Endothelial cell of umbilical vein (primary cell): Measurements from ENCODE around the gene FCF1. TPM values are rescaled to one million over a fixed set of nuclear protein-coding genes. Genes with fewer than 3 reads are reported as not detected.

Source experiments
- BruUV-seq: library from RNA; stranded (reverse); fragments of 400-500 nt; replicated peaks from 2 replicates; lab custom pipeline; 2021; lab: Mats Ljungman, UMichigan
- CTCF ChIA-PET: fragments of 300-600, 350-600 bp; sonication (Branson Sonifier 250); formaldehyde crosslinking; loops from one replicate; lab custom pipeline; 2021; ENCODE audit warnings: antibody characterized with exemption, inconsistent platforms; lab: Charles Lee
- POLR2A ChIA-PET: fragments of 300-600, 350-600 bp; sonication (Branson Sonifier 250); formaldehyde crosslinking; loops from one replicate; lab custom pipeline; 2021; ENCODE audit warnings: antibody characterized with exemption, inconsistent platforms; lab: Charles Lee
- DNase-seq: peaks from one replicate; pipeline ENCODE4 v3.0.0-alpha.2; 2011; ENCODE audit warnings: low read depth, low spot score
- FAIRE-seq: peaks from 2 replicates; lab custom pipeline; 2011; peaks lifted over from hg19 to GRCh38; lab: Jason Lieb, UNC
- H2AFZ ChIP-seq: 2 replicates; pipeline ENCODE4 v1.6.0; 2012; ENCODE audit warnings: low read depth, low read length, control low read depth, inconsistent platforms
- H3K27ac ChIP-seq: 2 replicates; pipeline ENCODE4 v1.5.1; 2011; ENCODE audit warnings: low read depth, mild to moderate bottlenecking, control low read depth, low read length, moderate library complexity; ENCODE audit not compliant: insufficient read depth
- H3K27me3 ChIP-seq, 2 experiments: 2 replicates each; pipeline versions ENCODE4 v1.6.0 to v1.6.1; 2011; ENCODE audit warnings: low read length in 2 of 2, mixed read lengths in 1 of 2; ENCODE audit not compliant: control insufficient read depth in 2 of 2, insufficient read depth in 2 of 2
- H3K36me3 ChIP-seq, 2 experiments: 2 replicates in 1 of 2; 3 replicates in 1 of 2; pipeline ENCODE4 v1.5.1; 2011; ENCODE audit warnings: low read length in 2 of 2, mild to moderate bottlenecking in 1 of 2, moderate library complexity in 1 of 2; ENCODE audit not compliant: control insufficient read depth in 2 of 2, insufficient read depth in 2 of 2; ENCODE audit errors: extremely low read depth in 1 of 2
- H3K4me1 ChIP-seq: 3 replicates; pipeline ENCODE4 v1.5.1; 2011; ENCODE audit warnings: mild to moderate bottlenecking, low read length; ENCODE audit not compliant: control insufficient read depth, insufficient read depth; ENCODE audit errors: extremely low read depth
- H3K4me2 ChIP-seq: 2 replicates; pipeline ENCODE4 v1.6.1; 2011; ENCODE audit warnings: low read length, control low read depth, mixed read lengths; ENCODE audit not compliant: insufficient read depth
- H3K4me3 ChIP-seq, 3 experiments: fragments of 200-600 bp in 1 of 3; sonication (generic), shearing (Covaris generic) in 1 of 3; replicated peaks in 1 of 3; 2 replicates each; pipeline ENCODE4 v1.5.1; 2011 to 2016; ENCODE audit warnings: control low read depth in 3 of 3, low read length in 3 of 3, mild to moderate bottlenecking in 2 of 3, inconsistent platforms in 1 of 3, low read depth in 1 of 3, moderate library complexity in 1 of 3; ENCODE audit not compliant: insufficient read depth in 1 of 3
- H3K79me2 ChIP-seq: 2 replicates; pipeline ENCODE4 v1.6.0; 2012; ENCODE audit warnings: low read length, inconsistent platforms; ENCODE audit not compliant: control insufficient read depth, insufficient read depth
- H3K9ac ChIP-seq: replicated peaks from 2 replicates; pipeline ENCODE3; 2011; ENCODE audit warnings: low read length, control low read depth; ENCODE audit not compliant: insufficient read depth; ENCODE audit errors: extremely low read depth
- H3K9me1 ChIP-seq: replicated peaks from 3 replicates; pipeline ENCODE4 v1.6.0; 2011; ENCODE audit warnings: mild to moderate bottlenecking, low read length; ENCODE audit not compliant: control insufficient read depth, insufficient read depth; ENCODE audit errors: extremely low read depth
- H3K9me3 ChIP-seq: replicated peaks from 2 replicates; pipeline ENCODE4 v1.5.1; 2012; ENCODE audit warnings: low read length, inconsistent platforms; ENCODE audit not compliant: control insufficient read depth, insufficient read depth
- H4K20me1 ChIP-seq: replicated peaks from 2 replicates; pipeline ENCODE3; 2011; ENCODE audit warnings: mild to moderate bottlenecking, low read length; ENCODE audit not compliant: control insufficient read depth, insufficient read depth; ENCODE audit errors: extremely low read depth
- EZH2 ChIP-seq: IDR thresholded peaks from 2 replicates; pipeline ENCODE4 v1.6.1; 2012; ENCODE audit warnings: borderline replicate concordance, low read depth, mild to moderate bottlenecking, moderate library complexity, low read length, inconsistent platforms; ENCODE audit not compliant: severe bottlenecking
- FOS ChIP-seq: IDR thresholded peaks from 2 replicates; pipeline ENCODE4 v1.6.1; 2011; ENCODE audit warnings: mild to moderate bottlenecking, low read length, moderate library complexity, borderline replicate concordance; ENCODE audit not compliant: insufficient read depth
- GATA2 ChIP-seq: IDR thresholded peaks from 2 replicates; pipeline ENCODE4 v1.7.0; 2011; ENCODE audit warnings: low read depth, mild to moderate bottlenecking, moderate library complexity, mixed read lengths, low read length; ENCODE audit not compliant: insufficient read length, insufficient read depth
- JUN ChIP-seq: IDR thresholded peaks from 2 replicates; pipeline ENCODE4 v1.6.1; 2011; ENCODE audit warnings: borderline replicate concordance, low read depth; ENCODE audit not compliant: insufficient read length, insufficient read depth
- MAX ChIP-seq: IDR thresholded peaks from 2 replicates; pipeline ENCODE4 v1.6.1; 2011; ENCODE audit not compliant: insufficient read depth, insufficient read length
- MYC ChIP-seq: IDR thresholded peaks from one replicate; pipeline ENCODE4 v1.6.1; 2011; ENCODE audit warnings: mild to moderate bottlenecking, low read depth, low read length
- POLR2A ChIP-seq: IDR thresholded peaks from 2 replicates; pipeline ENCODE4 v1.6.1; 2012; ENCODE audit warnings: low read depth, mild to moderate bottlenecking, control low read depth, low read length
- POLR2AphosphoS5 ChIP-seq: IDR thresholded peaks from 2 replicates; pipeline ENCODE4 v1.6.1; 2012; ENCODE audit warnings: low read depth, mild to moderate bottlenecking, control low read depth, low read length, moderate library complexity; ENCODE audit not compliant: insufficient read depth
- dilution Hi-C: fragments of 300-500 bp; cut with MboI; formaldehyde crosslinking; loops from one replicate; pipeline ENCODE4 v1.15.0; 2019; ENCODE audit warnings: low sequenced_read_pairs; ENCODE audit not compliant: extremely low pct_ligation_motif_present
- intact Hi-C: fragments of 100-400 bp; cut with micrococcal nuclease; formaldehyde crosslinking; loops from one replicate; pipeline ENCODE4 v1.10.0; 2022
- polyA plus RNA-seq, 4 experiments: library from polyadenylated mRNA; depleted of rRNA in 3 of 4; stranded (reverse) in 3 of 4; unstranded in 1 of 4; fragments of >200 nt; gene quantifications; 2 replicates each; pipeline versions ENCODE4 v1.2.1 to v1.2.3, GENCODE V29; 2011 to 2012; ENCODE audit warnings: missing spikeins in 1 of 4
- total RNA-seq: library from RNA; stranded (reverse); gene quantifications from 2 replicates; pipeline ENCODE4 v1.2.3, GENCODE V29; 2021
- TF ChIP-seq, protein P1 (sequence below), 2 donors: IDR thresholded peaks; 1 replicate in 1 of 2; 2 replicates in 1 of 2; pipeline ENCODE4 v1.5.1; 2011; ENCODE audit warnings: low read length in 2 of 2, mild to moderate bottlenecking in 2 of 2, moderate library complexity in 2 of 2, control low read depth in 1 of 2, inconsistent platforms in 1 of 2, low read depth in 1 of 2; ENCODE audit not compliant: insufficient read depth in 1 of 2; ENCODE audit errors: extremely low read depth in 1 of 2

Gene FCF1
- total and polyA plus RNA-seq, 2 donors (not counting 3 experiments of a cell fraction or from before 2014, with no cell fraction given) = 26.2 to 58.2 TPM

GRCh38 chr14:74713395-74713735 is 421 bp downstream of the FCF1 start:
- intact Hi-C loops = loop anchor here (1.0 to 5.0 kb wide), 4 partner anchors 50 to 104 kb away; partner anchors contain the start of gene YLPM1
- H3K4me1 ChIP-seq = peaks cover 15% of the 10 kb centered on the region
- POLR2A ChIA-PET = no interaction called here

More at GRCh38 chr14:74713395-74713735, 421 bp downstream of the FCF1 start:
- CTCF ChIA-PET = interaction anchor here (1.0 to 1.7 kb wide), 5 partner anchors 63 to 105 kb away, joined by 3 to 6 read pairs (median 4); no protein-coding TSS in a partner anchor
- peak overlapping the region; percentile 43 for H2AFZ ChIP-seq
- H3K27me3 ChIP-seq = no peaks in the 10 kb centered on the region
- no TSS peak for BruUV-seq
- no peak for DNase-seq
- no peaks in the 10 kb centered on the region for H3K9me1 ChIP-seq
- H3K4me3 ChIP-seq = peak overlapping the region; percentile 66 to 93 (median 92)
- peaks cover 2 to 8% of the 10 kb centered on the region in 2 experiments for H3K36me3 ChIP-seq
- TF ChIP-seq EZH2 (no peak), FOS (no peak), JUN (no peak), POLR2AphosphoS5 (no peak), MYC (no peak), POLR2A (no peak), MAX (no peak), GATA2 (no peak)
- TF ChIP-seq, protein P1, sequence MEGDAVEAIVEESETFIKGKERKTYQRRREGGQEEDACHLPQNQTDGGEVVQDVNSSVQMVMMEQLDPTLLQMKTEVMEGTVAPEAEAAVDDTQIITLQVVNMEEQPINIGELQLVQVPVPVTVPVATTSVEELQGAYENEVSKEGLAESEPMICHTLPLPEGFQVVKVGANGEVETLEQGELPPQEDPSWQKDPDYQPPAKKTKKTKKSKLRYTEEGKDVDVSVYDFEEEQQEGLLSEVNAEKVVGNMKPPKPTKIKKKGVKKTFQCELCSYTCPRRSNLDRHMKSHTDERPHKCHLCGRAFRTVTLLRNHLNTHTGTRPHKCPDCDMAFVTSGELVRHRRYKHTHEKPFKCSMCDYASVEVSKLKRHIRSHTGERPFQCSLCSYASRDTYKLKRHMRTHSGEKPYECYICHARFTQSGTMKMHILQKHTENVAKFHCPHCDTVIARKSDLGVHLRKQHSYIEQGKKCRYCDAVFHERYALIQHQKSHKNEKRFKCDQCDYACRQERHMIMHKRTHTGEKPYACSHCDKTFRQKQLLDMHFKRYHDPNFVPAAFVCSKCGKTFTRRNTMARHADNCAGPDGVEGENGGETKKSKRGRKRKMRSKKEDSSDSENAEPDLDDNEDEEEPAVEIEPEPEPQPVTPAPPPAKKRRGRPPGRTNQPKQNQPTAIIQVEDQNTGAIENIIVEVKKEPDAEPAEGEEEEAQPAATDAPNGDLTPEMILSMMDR (IDR thresholded peaks at IDR 0.05; ENCODE audit: extremely low read depth in 1 of 2, insufficient read depth in 1 of 2, low read depth in 1 of 2, low read length in 2 of 2) = no peak
- FAIRE-seq = no peak
- H3K9me3 ChIP-seq = no peaks in the 10 kb centered on the region
- peak overlapping the region; percentile 82 for H3K4me2 ChIP-seq
- H3K9ac ChIP-seq = peak overlapping the region; percentile 72
- peaks cover 4% of the 10 kb centered on the region for H4K20me1 ChIP-seq
- peak overlapping the region; percentile 37 for H3K27ac ChIP-seq
- dilution Hi-C loops = no loop called here
- H3K79me2 ChIP-seq = peaks cover 51% of the 10 kb centered on the region
